Spinal cord (tissue), 10 donors: ENCODE results near the gene PADI2. TPM values are rescaled to one million over a fixed set of nuclear protein-coding genes. Genes with fewer than 3 reads are reported as not detected.
A peak's percentile ranks its signal among the peaks of the same experiment; 100 is the strongest.

Experiments
- DNase-seq, 6 donors: peaks; one replicate each; pipeline versions ENCODE4 v3.0.0 to v3.0.0-alpha.2; 2013 to 2015; ENCODE audit warnings: low spot score in 6 of 6, low read depth in 4 of 6
- H3K27ac ChIP-seq: one replicate; pipeline ENCODE4 v1.5.1; 2013; ENCODE audit warnings: low read depth, low read length, control low read depth
- H3K27me3 ChIP-seq: one replicate; pipeline ENCODE4 v1.6.1; 2013; ENCODE audit warnings: low read length; ENCODE audit not compliant: control insufficient read depth, insufficient read depth
- H3K36me3 ChIP-seq: one replicate; pipeline ENCODE4 v1.6.1; 2013; ENCODE audit warnings: low read length; ENCODE audit not compliant: control insufficient read depth, insufficient read depth
- H3K4me1 ChIP-seq: one replicate; pipeline ENCODE4 v1.6.1; 2013; ENCODE audit warnings: low read length; ENCODE audit not compliant: control insufficient read depth, insufficient read depth
- H3K4me3 ChIP-seq: one replicate; pipeline ENCODE4 v1.5.1; 2013; ENCODE audit warnings: low read depth, low read length, control low read depth
- H3K9me3 ChIP-seq: one replicate; pipeline ENCODE4 v1.6.1; 2013; ENCODE audit warnings: low read length; ENCODE audit not compliant: control insufficient read depth, insufficient read depth
- WGBS: methylation state at CpG from one replicate; pipeline ENCODE4 v1.1.5; 2013; ENCODE audit warnings: missing lambda C conversion rate; ENCODE audit not compliant: insufficient coverage; 5-methylcytosine and 5-hydroxymethylcytosine counted together
- polyA plus RNA-seq, 2 donors: library from polyadenylated mRNA; unstranded; fragments of 120-200 nt; gene quantifications; one replicate each; pipeline ENCODE4 v1.2.1, GENCODE V29; 2013; ENCODE audit not compliant: insufficient read length in 2 of 2
- total RNA-seq, 2 donors: library from RNA; depleted of rRNA in 1 of 2; stranded (reverse); fragments of 120-200 nt in 1 of 2; fragments of >200 nt in 1 of 2; gene quantifications; one replicate each; pipeline versions ENCODE4 v1.2.3 to v1.2.4, GENCODE V29; 2013 to 2014
- donor health status: healthy.

The PADI2 gene
- total and polyA plus RNA-seq, 4 donors = 8.7 to 32.6 (median 27.0) TPM

DNA sequence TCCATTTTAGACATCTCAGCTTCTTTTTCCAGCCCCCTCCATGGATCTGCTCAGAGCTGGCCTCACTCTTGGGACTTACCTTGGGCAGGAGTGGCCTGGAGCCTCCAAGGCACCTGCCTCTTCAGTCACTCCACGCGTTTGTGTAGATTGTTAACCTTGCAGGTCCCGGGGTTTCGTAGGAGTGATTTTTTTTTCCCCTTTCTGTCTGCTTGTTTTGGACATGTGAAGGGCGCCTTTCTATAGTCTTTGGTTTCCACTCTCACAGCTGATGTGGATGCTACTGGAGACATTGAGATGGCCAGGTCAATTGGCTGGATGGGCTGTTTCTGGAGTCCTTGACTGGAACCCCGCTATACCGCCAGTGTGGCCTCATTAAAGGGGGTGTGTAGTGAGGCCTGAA lies 63.5 kb downstream of the PADI2 start:
- no peak overlapping the region for H3K4me3 ChIP-seq
- H3K27me3 ChIP-seq = no peaks in the 10 kb centered on the region
- no peak overlapping the region for H3K27ac ChIP-seq
- no peaks in the 10 kb centered on the region for H3K36me3 ChIP-seq
- H3K9me3 ChIP-seq = no peaks in the 10 kb centered on the region
- H3K4me1 ChIP-seq = peaks cover 18% of the 10 kb centered on the region
- no peak for DNase-seq
- WGBS = 80% methylated on average over 4 of the region's 7 CpGs

DNA sequence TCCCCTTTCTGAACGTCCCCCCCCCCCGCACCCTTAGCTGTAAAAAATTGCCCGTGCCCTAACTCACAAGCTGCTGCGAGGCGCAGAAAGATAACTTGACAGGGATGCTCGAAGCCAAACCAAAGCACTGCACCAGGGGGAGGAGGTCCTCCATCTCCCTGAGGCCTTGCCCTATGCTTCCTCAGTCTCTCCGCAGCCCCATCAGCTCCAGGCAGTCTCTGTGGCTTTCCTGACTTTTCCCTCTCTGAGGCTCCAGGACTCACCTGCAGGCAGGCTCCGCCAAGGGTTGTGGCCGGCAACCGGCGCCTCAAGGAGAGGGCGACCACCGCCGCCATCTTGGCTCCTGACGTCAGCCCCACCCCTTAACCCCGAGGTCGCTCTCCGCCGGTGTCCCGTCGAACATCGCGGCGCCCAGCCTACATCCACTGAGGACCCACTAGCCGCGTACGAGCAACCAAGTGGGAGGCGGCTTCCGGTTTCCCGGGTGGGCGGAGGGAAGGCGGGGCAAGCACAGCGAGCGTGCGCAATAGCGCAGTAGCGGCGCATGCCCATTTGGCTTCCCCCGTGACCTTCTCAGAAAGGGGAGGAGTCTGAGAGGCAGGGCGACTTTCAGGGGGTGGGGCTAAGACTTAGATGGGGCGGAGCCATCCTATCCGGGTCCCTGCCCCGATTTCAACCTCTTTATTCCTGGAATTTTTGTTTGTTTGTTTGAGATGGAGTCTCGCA lies 65.4 kb downstream of the PADI2 start, which contains the start of gene SDHB:
TSS of gene SDHB (minus strand) at position 348 of the 726 bp plus-strand sequence. CDS start at position 335, 13 bp downstream.
- Histone ChIP-seq H3K27me3 (no peaks in the 10 kb centered on the region), H3K36me3 (peaks cover 15% of the 10 kb centered on the region), H3K9me3 (no peaks in the 10 kb centered on the region), H3K4me3 (peak within 1 kb of the TSS; percentile 86), H3K27ac (peak within 1 kb of the TSS; percentile 83), H3K4me1 (peaks cover 8% of the 10 kb centered on the region)
- DNase-seq = peak; percentile 92 to 100 (median 98)
- under 1% methylated on average over 39 of the region's 44 CpGs for WGBS

DNA sequence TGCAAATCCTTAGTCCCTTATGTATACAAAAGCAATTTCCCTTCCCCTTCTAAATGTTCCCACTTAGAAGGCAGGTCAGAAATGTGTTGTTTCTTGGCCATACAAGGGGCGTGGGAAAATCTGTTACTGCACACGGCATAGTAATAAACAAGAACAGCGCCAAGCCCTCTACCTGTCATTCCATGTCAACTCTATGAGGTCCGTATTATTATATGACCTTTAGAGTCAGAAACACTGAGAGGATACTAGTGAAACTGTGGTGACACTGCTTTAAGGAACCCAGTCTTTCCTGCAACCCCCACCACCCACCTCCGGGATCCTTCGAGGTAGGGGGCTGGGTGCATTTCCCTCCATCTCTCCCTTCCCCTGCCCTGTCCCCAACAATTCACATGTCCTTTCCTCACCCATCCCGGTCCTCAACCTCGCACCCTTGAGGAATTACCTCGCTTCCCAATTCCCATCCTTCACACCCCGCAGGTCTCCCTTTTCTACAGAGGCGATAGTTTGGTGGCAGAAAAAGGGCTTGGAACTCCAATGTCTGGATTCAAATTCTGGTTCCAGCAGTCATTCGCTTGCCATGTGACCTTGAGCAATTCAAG lies 66.1 kb downstream of the PADI2 start:
- Histone ChIP-seq H3K4me1 (peaks cover 8% of the 10 kb centered on the region), H3K4me3 (peak overlapping the region; percentile 86), H3K9me3 (no peaks in the 10 kb centered on the region), H3K27me3 (no peaks in the 10 kb centered on the region), H3K27ac (peak overlapping the region; percentile 83), H3K36me3 (peaks cover 16% of the 10 kb centered on the region)
- 0% methylated on average over 5 of the region's 12 CpGs for WGBS
- DNase-seq = no peak

DNA sequence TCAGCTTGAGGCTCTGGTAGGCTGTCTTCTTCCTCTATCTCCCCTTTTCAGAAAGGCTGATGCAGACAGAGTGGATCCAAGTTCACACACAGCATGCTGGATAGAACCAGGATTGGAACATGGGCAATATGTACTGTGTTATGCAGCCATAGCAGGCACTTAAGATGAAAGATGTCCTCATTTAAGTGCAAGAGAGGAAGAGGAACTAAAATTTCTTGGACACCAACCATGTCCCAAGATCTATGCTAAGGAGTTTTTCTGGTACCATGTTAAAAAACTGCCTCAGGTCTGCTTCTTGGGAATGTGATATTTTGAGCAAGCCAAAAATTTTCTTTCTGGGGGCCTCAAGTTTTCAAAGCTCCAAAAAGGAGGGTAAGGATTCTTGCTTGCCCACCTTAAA lies 66.6 kb downstream of the PADI2 start:
- peaks cover 8% of the 10 kb centered on the region for H3K4me1 ChIP-seq
- DNase-seq = no peak
- H3K36me3 ChIP-seq = peaks cover 17% of the 10 kb centered on the region
- no peaks in the 10 kb centered on the region for H3K9me3 ChIP-seq
- no peaks in the 10 kb centered on the region for H3K27me3 ChIP-seq
- H3K4me3 ChIP-seq = peak overlapping the region; percentile 86
- H3K27ac ChIP-seq = no peak overlapping the region

DNA sequence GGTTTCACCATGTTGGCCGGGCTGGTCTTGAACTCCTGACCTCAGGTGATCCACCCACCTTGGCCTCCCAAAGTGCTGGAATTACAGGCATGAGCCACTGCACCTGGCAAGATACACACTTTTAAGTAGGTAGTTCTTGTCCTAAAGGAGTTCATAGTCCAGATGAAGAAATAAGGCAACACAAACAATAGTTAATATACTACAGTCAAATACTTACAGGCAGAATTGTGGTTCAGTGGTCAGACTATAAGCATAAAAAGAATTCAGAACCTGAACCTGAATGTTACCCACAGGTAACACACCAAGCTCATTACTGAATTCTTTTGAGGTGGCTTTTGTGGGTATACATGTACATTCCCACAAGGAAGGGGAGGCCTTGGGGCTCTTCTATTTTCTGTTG lies 67.2 kb downstream of the PADI2 start:
- Histone ChIP-seq H3K27ac (no peak overlapping the region), H3K27me3 (no peaks in the 10 kb centered on the region), H3K9me3 (no peaks in the 10 kb centered on the region), H3K36me3 (peaks cover 21% of the 10 kb centered on the region), H3K4me3 (no peak overlapping the region), H3K4me1 (peaks cover 8% of the 10 kb centered on the region)
- no peak for DNase-seq
- WGBS = 100% methylated on average over 1 of the region's 1 CpG

DNA sequence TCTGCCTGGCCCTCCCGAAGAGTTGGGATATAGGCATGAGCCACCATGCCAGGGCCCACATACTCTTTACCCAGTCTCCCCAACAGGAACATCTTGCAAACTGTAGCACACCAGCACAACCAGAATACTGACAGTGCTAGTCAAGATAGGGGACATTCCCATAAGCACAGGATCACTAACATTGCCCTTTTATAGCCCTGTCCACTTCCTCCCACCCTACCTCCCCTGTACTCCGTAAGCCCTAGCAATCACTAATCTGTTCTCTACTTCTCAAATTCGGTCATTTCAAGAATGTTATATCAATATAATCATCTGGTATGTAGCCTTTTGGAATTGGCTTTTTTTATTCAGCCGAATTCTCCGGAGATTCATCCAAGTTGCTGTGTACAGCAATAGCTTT lies 71.3 kb downstream of the PADI2 start:
- H3K4me3 ChIP-seq = no peak overlapping the region
- no peaks in the 10 kb centered on the region for H3K9me3 ChIP-seq
- H3K4me1 ChIP-seq = peaks cover 4% of the 10 kb centered on the region
- H3K36me3 ChIP-seq = peaks cover 31% of the 10 kb centered on the region
- 100% methylated on average over 1 of the region's 5 CpGs for WGBS
- no peak overlapping the region for H3K27ac ChIP-seq
- no peaks in the 10 kb centered on the region for H3K27me3 ChIP-seq
- DNase-seq = peak in 1 of 6 donors; percentile 23

DNA sequence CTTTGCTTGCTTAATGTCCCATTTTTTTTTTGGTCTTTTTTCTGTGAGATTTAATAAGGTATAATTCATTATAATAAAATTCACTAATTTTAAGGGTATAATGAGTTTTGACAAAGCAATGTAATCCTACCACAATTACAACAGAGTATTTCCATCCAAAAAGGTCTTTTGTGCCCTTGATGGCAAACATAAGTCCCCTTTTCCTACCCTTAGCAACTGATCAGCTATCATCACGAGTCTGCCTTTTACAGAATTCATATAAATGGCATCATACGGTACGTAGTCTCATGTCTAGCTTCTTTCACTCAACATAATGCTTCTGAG lies 73.0 kb downstream of the PADI2 start:
- Histone ChIP-seq H3K27me3 (no peaks in the 10 kb centered on the region), H3K9me3 (no peaks in the 10 kb centered on the region), H3K4me3 (no peak overlapping the region), H3K36me3 (peaks cover 37% of the 10 kb centered on the region), H3K4me1 (peaks cover 4% of the 10 kb centered on the region), H3K27ac (no peak overlapping the region)
- no peak for DNase-seq
- no CpG with 5 or more reads among the region's 3 CpGs for WGBS

DNA sequence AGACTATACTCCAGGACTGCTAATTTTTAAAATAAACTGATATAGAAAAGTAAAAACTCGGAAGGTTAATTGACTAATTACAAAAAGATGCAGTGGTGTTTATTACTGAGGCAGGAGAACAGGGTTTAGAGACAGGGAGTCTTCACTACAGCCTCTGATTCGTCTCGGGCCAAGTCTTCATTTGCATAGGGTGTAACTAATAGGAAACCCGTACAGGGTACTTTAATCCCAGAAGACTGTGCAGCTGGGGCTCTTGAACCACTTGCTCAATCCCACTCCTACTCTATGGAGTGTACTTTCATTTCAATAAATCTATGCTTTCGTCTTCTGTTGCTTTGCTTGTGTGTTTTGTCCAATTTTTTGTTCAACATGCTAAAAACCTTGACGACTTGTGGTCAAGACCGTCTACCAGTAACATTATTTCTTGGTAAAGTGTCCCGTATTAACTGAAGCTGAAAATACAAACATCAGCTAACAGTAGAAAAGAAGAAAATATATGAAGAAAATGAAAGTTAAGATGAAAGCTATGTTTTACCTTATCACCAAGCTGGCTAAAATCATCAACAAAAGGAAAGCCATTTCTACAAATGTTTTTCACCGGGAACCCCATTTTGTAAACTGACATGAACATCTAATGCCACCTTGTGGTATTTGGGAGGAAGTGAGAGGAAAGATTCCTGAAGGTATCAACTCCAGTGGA lies 73.5 kb downstream of the PADI2 start:
- Histone ChIP-seq H3K9me3 (no peaks in the 10 kb centered on the region), H3K36me3 (peaks cover 40% of the 10 kb centered on the region), H3K27ac (no peak overlapping the region), H3K4me1 (peaks cover 4% of the 10 kb centered on the region), H3K4me3 (no peak overlapping the region), H3K27me3 (no peaks in the 10 kb centered on the region)
- peak in 2 of 6 donors; percentile 79 to 89 for DNase-seq
- 60% methylated on average over 1 of the region's 9 CpGs for WGBS

DNA sequence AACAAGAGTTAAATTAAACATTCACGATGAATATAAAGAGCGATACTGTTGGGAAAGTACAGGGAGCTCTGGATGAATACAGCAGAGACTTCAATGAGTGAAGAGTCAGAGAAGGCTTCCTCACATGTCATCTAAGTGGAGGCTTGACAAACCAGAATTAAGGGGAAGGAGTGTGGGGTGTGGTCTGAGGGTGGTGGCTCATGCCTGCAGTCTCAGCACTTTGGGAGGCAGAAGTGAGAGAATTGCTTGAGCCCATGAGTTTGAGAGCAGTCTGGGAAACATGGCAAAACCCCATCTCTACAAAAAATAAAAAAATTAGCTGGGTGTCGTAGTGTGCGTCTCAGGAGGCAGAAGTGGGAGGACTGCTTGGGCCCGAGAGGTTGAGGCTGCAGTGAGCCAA lies 74.1 kb downstream of the PADI2 start:
- H3K4me3 ChIP-seq = no peak overlapping the region
- WGBS = no CpG with 5 or more reads among the region's 5 CpGs
- H3K27me3 ChIP-seq = no peaks in the 10 kb centered on the region
- H3K9me3 ChIP-seq = no peaks in the 10 kb centered on the region
- H3K27ac ChIP-seq = no peak overlapping the region
- peaks cover 4% of the 10 kb centered on the region for H3K4me1 ChIP-seq
- peaks cover 41% of the 10 kb centered on the region for H3K36me3 ChIP-seq
- DNase-seq = no peak
